Dedifferentiated amniotic fluid mesenchymal stem cell (primary cell): ENCODE measurements around the gene FBXW4.

Experiments
- DNase-seq: peaks from one replicate; pipeline ENCODE4 v3.0.0-alpha.2; 2016; ENCODE audit errors: extremely low spot score

Gene FBXW4

DNA sequence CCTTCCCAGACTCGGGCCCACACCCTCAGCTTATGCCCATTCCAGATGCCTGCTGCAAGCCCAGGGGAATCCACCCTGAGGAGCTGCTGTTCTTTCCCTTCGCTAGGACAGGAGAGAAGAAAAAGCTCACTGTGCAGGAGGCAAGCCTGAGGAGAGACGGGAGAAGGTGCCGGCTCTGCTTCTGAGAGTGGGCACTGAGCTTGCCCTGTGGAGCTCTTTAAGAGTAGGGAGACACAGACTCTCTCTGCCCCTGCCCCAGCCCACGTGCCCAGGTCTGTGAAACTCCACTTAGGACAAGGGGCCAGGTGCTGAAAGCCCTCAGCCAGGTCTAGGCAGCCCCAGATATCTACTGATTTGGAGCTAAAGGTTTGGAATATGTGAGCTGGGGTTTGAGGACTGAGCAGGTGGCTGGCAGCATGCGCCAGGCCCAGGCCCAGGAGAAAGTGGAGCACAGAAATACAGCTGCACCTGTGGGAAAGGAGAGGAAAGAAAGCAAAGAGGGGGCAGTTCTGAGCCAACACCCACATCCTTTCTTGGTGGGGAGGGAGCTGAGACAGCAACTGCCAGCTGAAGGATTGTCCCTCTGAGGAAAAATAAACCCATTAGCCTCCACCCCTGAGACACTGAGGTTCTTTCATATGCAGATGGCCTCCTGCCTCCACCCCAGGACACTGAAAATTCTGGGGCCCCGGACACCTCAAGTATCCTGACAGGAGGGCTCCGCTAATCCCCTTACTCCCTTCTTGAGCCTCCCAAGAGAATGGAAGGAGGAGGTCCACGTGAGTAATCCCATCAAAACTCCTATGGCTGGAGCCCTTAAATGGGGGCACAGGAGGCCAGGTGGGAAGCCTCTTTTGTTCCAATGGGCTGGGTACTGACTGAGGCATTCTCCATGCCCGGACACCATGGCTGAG is 114.2 kb downstream of the FBXW4 start:
- DNase-seq: no peak

DNA sequence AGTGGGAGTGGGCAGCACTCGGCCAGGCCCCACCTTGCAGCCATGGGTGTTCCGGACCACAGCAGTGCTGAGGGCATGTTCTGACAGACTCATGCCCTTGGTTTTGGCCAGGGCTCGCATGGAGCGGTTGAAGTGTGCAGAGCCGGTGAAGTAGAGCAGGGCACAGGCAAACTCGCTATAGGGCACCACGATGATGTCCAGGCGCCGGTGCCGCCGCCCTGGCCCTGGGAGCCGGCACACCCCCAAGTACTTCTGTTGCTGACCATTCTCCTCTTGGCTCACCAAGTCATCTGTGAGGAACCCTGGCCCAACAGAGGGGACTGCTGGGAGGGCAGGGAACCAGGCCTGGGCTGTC is 115.5 kb downstream of the FBXW4 start:
- no peak for DNase-seq

DNA sequence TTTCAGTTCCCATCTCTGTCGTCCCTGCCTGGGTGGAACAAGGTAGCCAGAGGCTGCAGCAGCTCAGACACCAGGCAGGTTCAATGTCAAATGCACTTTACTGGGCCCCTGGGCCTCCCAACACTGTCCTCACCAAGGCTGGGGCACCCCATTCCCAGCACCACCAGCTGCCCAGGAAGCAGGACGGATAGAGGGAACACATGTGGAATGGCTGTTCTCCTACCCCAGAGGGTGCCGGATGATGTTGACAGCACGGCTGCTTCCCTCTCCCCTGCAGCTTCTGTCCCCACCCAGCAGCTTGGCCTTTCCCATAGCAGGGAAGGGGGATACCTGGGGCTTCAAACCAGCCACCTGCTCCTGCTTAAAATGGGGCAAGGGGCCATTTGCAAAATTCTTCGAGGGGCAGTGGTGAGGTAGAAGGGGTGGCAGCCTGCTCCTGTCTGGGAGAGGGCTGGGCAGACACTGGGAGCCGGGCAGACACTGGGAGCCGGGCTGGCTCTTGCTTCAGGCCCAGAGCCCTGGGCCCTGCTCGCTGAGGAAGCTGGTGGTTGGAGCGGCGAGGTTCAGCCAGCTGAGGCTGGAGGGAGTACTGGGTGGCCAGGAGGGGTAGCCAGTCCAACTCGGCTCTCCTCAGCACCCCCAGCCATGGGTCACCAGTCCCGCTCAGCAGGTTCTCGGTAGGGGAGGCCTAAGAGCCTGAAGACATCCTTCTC is 116.0 kb downstream of the FBXW4 start:
- no peak for DNase-seq

DNA sequence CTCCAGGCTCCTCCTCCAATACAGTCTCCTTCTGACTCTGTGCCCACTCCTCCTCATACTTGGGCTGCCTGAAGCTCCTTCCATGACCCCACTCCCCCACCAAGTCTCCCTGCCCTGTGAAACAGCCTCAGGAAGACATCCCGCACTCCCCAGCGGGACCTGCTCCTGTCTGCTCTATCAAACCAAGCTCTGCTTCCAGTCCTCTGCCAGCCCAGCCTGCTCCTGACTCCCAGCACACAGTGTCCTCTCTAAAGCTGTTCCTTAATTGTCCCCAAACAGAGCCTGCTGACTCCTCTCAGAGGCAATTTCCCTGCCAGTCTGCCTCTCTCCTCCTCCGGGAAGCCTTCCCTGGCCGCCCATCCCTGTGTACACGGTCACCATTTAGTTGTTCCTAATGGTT is 116.8 kb downstream of the FBXW4 start:
- no peak for DNase-seq

DNA sequence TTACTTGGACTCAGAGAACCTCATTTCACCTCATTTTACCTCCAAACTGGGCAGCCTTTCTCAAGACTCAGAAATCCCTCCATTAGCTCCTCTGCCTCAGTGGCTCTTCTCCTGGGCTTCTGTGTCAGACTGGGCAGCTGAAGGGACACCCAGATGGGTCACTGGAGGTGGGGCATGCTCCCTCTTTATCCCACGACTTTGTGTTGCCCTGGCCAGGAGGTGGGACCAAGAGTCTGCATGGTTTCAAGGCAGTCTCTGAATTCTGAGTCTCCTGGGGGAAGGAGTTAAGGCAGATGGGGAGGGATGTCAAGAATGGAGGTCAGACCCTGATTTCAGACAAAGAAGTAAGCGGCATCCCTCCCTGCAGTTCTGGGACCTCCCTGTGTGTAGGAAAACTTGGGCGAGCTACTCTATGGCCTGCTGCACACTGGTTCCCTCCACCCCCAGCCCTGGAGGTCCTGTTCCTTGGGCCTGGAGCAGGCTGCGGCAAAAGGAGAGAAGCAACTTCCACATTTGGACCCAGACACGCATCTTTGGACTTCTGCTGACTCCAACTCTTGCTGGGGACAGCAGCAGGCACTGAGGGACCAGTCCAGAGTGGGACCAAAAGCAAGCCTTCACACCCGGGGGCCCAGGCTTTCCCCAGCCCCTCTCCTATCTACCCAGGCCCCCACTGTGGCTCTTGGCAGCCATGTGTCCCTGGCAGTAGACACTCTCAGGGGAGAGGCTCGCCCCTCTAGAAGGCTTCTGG is 117.7 kb downstream of the FBXW4 start:
- DNase-seq: no peak

DNA sequence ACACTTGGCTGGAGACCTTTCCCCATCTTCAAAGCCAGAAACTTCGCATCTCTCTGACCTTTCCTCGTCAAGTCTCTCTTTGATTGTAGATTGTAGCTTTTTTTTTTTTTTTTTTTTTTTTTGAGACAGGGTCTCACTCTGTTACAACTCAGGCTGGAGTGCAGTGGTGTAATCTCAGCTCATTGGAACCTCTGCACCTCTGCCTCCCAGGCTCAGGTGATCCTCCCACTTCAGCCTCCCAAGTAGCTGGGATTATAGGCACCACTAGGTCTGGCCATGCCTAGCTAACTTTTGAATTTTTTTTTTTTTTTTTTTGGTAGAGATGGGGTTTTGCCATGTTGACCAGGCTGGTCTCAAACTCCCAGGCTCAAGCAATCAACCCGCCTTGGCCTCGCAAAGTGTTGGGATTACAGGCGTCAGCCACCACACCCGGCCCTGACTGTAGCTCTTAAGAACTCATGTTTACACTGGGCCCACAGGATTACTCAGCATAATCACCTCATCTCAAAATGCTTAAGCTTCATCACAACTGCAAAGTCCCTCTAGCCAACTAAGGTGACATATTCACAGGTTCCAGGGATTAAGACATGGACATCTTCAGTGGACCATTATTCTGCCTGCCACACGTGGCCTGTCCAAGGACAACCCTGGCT is 118.6 kb downstream of the FBXW4 start:
- no peak for DNase-seq

DNA sequence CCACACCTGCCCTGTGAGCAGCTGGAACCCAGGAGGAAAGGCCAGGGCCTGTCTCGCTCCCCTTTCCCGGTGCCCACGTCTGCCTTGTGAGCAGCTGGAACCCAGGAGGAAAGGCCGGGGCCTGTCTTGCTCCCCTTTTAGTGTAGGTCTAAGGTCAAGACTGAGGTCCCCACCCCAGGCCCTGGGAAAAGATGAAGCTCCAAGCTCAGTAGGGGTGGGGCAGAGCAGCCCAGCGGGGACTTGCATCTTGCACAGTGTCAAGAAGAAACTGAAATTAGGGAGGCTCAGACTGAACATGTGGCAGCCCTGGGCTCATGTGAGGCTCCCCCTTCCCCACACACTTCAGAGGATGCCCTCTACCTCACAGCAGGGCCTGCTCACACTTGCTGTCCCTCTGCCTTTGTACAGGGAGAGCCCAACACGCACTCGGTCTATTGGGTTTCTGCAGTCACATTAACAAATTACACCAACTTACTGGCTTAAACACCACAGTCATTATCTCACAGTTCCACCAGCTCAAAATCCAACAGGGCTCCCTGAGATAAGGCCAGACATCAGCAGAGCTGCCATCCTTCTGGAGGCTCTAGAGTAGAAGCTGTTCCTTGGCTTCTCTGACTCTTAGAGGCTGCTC is 119.3 kb downstream of the FBXW4 start:
- DNase-seq: no peak

DNA sequence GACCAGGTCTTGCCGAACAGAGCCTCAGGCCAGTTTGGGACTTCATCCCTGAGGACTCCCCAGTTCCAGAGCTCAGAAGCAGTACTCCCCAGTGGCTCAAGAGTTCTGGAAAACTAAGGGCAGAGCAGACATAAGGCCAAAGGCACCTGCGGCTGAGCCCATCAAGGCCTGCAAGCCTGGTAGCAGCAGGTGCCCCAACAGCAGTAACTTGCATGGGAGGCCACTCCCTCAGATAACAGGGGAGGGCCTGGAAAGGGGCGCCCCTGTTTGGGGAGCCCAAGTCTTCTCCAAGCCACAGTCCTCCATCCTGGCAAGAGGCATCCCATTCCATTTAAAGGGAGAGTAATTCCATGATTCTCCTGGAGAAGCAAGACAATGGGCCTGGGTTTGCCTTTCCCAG is 119.9 kb downstream of the FBXW4 start:
- DNase-seq: no peak

DNA sequence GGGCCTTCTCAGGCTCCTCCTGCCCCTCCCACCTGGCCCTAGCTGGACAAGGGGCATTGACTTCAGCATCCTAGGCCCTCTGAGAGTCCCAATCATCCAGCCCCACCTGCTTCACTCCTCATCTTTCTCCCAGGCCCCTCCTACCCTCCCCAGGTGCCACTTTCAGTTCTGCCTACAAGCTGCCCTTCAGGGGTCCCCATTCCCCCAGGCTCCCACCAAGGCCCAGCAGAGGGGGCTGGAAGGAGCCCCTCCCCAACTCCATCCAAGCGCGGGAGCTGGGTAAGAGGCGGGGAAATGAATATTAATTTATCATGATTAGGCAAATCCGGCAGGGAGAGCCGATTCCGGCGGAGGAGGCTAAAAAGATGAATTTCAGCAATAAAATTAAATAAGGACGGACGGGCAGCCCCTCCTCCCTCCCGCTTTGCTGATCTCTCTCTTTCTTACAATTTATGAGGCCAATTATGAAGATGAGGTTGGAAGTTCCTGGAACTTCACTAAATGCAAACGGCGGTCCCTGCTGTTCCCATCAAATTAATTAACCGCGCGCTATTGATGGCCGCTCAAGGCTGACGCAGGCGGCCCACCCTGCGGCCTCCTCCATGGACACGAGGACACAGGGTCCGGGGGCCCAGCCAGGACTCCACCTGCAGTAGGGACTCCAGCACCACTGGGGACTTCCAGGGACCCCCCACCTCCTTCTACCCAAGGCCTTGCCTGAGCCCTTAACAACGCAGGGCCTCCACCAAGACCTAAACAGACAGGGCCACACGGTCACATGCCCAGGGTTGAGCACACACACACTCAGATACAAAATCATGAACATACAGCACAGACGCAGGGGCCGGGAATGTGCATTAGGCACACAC is 120.9 kb downstream of the FBXW4 start:
- DNase-seq: no peak

DNA sequence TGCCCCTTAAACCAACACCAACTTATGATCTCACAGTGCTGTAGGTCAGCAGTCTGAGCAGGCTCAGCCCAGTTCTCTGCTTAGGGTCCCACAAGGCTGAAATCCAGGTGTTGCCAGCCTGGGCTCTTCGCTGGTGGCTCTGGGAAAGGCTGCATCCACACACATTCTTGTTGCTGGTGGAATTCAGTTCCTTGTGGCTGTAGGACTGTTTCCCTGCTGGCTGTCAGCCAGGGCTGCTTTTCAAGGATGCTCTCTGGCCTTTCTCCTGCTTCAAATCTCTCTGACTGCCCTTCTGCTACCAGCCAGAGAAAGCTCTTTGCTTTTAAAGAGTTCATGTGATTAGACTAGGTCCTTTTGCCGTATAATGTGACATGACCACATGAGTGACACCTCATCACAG is 122.2 kb downstream of the FBXW4 start:
- no peak for DNase-seq

DNA sequence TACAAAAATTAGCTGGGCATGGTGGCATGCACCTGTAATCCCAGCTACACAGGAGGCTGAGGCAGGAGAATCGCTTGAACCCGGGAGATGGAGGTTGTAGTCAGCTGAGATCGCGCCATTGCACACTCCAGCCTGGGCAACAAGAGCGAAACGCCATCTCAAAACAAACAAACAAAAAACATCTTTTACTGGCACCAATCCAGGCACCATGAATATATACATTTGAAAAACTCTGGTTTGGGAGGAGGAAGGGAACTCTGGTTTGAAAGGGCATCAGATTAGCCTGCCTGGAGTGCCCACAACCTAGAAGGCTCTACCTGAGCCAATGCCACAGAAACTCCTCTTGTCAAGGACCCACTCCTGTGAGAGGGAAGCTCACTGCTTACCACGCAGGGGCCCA is 122.8 kb downstream of the FBXW4 start:
- DNase-seq: no peak

DNA sequence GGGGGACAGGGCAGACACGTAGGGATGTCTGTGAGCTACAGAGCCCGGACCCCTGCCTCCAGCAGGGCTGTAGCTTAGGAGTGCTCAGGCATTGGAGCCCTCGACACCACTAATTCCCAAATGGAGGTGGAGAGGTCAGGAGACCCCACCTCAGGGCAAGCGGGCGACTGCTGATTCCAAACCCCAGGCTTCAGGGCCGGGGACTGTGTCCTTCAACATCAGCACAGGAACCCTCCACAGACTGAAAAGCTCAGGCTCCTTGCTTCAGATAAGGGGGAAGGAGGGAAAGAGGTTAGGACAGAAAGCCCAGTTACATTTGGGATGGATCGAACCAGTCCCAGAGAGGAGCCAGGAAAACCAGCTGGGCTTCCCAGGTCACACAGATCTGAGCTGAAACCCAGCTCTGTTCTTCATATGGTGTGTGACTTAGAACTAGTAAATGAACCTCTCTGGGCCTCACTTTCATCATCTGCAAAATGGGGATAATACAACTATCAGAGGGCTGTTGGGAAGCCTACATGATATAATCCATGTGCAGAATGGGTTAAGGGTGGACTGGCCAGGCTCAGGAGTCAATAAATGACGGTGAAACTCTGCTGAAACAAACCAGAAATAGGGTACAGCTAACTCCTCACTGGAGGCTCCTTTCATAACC is 123.6 kb downstream of the FBXW4 start:
- no peak for DNase-seq

DNA sequence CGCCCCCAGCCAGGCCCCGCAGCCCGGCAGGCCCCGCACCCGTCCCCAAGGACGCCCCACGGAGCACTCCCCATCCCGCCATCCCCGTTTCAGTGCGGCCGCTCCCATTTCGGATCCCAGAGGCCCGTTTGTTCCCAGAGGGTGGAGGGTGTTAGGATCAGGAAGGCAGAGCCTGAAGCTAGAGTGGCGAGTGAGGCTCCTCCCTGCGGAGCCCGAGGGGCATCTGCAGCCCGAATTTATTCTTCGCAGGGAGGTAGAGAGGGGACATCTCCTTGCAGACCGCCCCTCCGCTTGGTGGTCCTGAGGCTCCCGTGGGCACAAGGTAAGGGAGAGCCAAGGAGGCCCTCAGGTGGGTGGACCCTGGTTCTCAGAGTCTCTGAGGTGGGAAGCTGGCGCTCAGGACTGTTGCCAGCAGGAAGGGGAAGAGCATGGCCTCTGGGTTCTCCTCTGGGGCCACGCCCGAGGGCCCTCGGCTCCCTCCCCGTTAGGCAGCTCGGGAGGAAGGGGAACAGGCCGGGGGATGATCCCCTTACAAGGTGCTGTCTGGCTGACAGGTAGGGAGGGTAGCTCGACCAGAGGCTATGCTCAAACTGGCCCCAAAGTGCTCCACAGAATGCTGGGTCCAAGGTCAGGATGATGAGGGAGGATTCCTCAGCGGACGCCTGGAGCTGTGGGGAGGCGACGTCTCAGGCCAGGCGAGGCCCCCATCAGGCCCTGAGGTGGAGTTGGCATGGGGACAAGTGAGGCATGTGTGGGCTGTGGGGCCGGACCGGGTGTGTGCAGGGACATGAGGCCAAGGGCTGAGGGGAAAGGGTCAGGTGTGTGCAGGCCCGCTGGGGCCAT is 124.3 kb downstream of the FBXW4 start:
- no peak for DNase-seq

DNA sequence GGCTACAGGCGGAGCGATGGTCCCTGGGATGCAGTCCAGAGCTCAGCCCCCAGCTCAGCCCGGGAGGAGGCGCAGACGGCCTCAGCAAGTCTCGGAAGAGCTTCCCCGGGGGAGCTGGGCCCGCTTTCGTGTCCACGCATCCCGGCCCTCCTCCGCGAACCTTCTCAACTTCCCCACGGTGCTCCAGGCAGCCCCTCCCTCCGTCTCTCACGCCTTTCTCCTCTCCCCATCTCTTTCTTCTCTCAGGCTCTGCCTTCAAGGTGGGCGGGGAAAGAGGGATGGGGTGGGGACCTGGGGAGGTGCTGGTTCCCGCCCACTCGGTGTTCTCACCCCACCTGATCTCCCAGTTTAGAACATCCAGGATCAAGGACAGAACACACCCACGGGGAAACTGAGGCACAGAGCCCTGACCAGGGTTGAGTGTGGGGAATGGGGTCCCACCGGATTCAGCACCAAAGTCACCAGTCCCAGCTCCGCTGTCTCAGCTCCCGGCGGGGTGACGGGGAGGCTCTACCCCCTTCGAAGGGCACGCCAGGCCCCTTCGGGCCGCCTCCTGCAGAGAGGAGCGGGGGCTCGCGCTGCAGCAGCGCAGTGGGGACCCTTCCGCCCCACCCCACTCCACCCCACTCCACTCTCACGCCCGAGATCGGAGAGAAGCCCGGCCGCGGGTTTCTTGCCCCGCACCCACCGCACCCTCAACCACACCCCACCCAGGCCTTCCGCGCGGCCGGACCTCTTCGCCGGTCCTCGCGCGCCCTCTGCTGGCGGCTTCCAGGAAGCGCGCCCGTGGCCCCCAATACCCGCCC is 125.1 kb downstream of the FBXW4 start:
- peak; percentile 35 for DNase-seq

DNA sequence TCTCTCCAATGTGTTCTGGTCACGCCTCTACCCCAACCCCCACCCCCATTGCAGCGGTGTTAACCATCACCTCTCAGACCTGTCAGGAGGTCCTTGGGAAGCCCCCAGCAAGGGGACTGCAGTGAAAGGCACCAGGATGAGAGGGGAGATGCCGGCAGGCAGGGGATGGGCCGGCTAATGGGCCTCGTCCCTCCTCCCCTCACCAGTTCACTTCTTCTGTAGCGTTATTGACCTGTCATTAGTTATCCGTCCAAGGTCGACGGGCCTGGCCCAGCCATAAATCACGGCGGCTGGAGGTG is 125.7 kb downstream of the FBXW4 start:
- no peak for DNase-seq

DNA sequence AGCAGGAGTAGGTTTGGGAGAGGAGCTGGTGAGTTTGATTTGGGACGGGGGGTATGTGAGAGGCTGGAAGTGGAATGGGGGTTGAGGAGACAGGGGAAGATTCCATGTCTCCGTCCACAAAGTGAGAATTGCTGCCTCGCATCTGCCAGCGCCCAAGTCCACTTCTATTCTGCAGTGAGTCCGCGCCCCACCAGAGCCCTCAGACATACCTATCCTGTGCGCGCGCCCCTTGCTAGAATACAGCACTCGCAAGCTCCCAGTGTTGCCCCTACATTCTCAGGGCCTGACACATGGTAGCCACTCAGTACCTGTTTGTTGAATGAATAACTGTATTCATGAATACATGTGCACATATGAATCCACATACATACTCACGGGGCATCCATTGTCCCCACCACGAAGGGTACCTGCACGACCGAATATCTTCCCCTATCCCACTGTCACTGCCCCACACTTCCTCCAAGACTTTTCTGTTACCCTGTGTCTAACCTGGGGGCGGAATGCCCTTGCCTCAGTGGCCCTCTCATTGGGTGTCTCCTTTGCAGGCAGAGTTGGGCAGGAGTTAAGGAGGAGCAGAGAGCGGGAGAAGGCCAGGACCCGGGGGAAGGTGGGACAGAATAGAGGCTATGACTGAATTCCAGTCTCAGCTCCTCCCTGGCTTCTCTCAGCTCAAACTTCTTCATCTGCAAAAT is 126.8 kb downstream of the FBXW4 start:
- DNase-seq: no peak

DNA sequence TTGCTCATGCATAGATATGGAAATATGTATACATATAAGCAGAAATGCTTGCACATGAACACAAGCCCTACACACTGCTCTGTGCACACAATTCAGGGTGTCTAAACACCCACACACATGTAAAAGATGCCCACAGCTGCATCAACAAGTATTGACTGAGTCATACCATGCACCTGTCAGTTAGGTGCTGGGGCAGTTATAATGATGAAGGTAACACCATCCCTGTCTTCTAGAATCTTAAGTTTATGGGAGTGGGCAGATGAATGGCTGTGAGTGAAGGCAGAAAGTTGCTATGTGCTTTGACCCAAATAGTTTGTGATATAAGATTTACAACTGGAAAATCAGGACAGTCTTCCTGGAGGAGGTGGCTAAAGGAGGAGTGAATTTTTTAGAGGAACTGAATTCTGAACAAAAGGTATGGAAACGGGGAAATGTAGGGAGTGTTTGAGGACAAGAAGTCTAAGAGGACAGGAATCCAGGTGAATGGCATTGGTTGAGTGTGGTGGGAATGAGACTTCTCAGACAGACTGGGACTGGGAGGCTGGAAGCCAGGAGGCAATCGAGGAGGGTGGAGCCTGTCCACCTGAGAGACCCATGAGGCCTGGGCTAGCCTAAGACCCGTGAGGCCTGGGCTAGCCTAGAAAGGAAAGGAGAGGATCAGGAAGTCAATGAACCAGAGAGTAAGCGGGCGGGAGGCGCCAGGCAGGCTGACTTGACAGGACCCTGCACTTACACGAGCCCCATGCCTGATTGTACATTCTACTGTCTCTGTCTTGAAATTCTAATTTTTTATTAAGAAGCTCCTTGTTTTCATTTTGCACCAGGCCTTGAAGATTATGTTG is 127.6 kb downstream of the FBXW4 start:
- no peak for DNase-seq
